ENCODE data around the gene RARA.

GRCh38 chr17:40343219-40344119, 34.5 kb downstream of the RARA start:
- no peak for TF ChIP-seq CTCF (IDR thresholded peaks at IDR 0.05)
- TF ChIP-seq POLR2A (IDR thresholded peaks at IDR 0.05): no peak
